HEK293T (cell line): ENCODE measurements around the gene SHISA7.

Experiments
- BHLHE40 ChIP-seq: fragments of 450-650 bp; IDR thresholded peaks from 2 replicates; pipeline ENCODE4 v1.6.1; 2016; ENCODE audit warnings: mild to moderate bottlenecking, moderate library complexity, borderline replicate concordance
- HDGF ChIP-seq: fragments of 450-650 bp; IDR thresholded peaks from 2 replicates; pipeline ENCODE4 v1.6.1; 2017; ENCODE audit warnings: antibody characterized with exemption, borderline replicate concordance
- TARDBP ChIP-seq: fragments of 450-650 bp; IDR thresholded peaks from 2 replicates; pipeline ENCODE4 v1.6.1; 2016
- TF ChIP-seq, protein P1 (sequence below): fragments of 450-650 bp; IDR thresholded peaks from 2 replicates; pipeline ENCODE4 v1.6.1; 2016

DNA sequence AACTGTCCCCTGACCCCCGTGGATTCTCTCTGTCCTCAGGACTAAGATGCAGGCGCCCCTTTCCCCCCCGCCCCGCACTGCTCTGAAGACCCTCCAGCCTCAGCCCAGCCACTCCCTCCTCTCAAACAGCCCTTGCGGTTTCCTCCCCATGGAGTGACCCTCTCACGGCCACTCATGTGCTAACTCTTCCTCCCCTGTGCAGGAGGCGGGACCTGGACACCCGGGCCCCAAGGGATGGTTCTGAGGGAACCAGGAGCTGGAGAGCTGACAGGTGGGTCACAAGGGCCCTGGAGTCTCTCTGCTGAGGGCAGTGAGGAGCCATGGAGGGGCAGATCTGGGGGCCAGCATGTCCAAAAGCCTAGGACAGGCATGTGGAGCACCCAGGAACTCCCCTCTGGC lies 16.4 kb upstream of the SHISA7 start:
- TF ChIP-seq BHLHE40 (no peak), TARDBP (no peak), HDGF (no peak)
- TF ChIP-seq, protein P1, sequence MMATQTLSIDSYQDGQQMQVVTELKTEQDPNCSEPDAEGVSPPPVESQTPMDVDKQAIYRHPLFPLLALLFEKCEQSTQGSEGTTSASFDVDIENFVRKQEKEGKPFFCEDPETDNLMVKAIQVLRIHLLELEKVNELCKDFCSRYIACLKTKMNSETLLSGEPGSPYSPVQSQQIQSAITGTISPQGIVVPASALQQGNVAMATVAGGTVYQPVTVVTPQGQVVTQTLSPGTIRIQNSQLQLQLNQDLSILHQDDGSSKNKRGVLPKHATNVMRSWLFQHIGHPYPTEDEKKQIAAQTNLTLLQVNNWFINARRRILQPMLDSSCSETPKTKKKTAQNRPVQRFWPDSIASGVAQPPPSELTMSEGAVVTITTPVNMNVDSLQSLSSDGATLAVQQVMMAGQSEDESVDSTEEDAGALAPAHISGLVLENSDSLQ: no peak
